Upper lobe of right lung (tissue), 1 donor: ENCODE measurements around the gene PPP2R5D. TPM values are rescaled to one million over a fixed set of nuclear protein-coding genes. Genes with fewer than 3 reads are reported as not detected.
A peak's percentile ranks its signal among the peaks of the same experiment; 100 is the strongest.

ENCODE experiments used
- ATAC-seq: fragments of 200-7000 bp; cut with Tn5 transposase; one replicate; pipeline ENCODE4 v1.9.1; 2020; ENCODE audit warnings: mild to moderate bottlenecking, moderate library complexity
- DNase-seq: peaks from one replicate; pipeline ENCODE4 v3.0.0-alpha.2; 2020
- H3K27ac ChIP-seq: fragments of 200-600 bp; one replicate; pipeline ENCODE4 v1.8.0; 2022
- H3K27me3 ChIP-seq: fragments of 200-600 bp; one replicate; pipeline ENCODE4 v1.8.0; 2022; ENCODE audit warnings: mild to moderate bottlenecking
- H3K36me3 ChIP-seq: fragments of 200-600 bp; one replicate; pipeline ENCODE4 v1.8.0; 2022
- H3K4me1 ChIP-seq: fragments of 200-600 bp; one replicate; pipeline ENCODE4 v1.8.0; 2022
- H3K4me3 ChIP-seq: fragments of 200-600 bp; one replicate; pipeline ENCODE4 v1.8.0; 2022; ENCODE audit warnings: mild to moderate bottlenecking
- H3K9me3 ChIP-seq: fragments of 200-600 bp; one replicate; pipeline ENCODE4 v1.8.0; 2022
- intact Hi-C: fragments of 100-400 bp; cut with DNase I; formaldehyde crosslinking; loops from one replicate; pipeline ENCODE4 v1.11.0; 2022
- total RNA-seq: library from RNA; stranded (reverse); fragmentation: NEBNext Ultra II Directional; extraction: Animal tissue kit (Norgen Biotek cat#: 25700); gene quantifications from one replicate; pipeline ENCODE4 v1.2.1, GENCODE V29; 2021
- TF ChIP-seq, protein P1 (sequence below): fragments of 200-600 bp; IDR thresholded peaks from one replicate; pipeline ENCODE4 v1.8.0; 2022; ENCODE audit warnings: antibody characterized with exemption
- donor health status: DM: no; HTN: yes; CAD: no; lungs with severe emphysema.

The PPP2R5D gene
- total RNA-seq, 1 donor from 2014 or later: 24.1 TPM

DNA sequence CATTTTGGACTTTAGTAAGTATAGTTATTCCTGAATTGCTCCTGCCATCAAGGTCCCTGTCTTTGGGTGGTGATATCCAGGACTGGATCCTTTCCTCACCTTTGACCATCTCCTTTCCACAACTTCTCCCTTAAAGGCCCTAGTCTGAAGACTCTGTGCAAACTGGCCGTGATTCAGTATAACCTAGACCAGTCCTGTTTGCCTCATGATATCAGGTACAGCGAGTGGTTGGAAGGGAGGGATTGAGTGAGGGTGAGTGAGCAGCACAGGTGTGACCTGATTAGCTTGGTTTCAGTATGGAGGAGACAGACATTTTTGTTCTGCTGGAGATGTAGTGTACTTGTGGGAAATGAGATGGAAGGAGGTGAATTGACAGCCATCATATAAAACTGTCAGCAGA lies 34.8 kb downstream of the PPP2R5D start:
- H3K4me1 ChIP-seq: peaks cover 46% of the 10 kb centered on the region
- intact Hi-C loops: no loop called here
- no peak overlapping the region for H3K27ac ChIP-seq

GRCh38 chr6:43020052-43020705 lies 35.8 kb downstream of the PPP2R5D start:
- intact Hi-C loops: no loop called here
- TF ChIP-seq, protein P1, sequence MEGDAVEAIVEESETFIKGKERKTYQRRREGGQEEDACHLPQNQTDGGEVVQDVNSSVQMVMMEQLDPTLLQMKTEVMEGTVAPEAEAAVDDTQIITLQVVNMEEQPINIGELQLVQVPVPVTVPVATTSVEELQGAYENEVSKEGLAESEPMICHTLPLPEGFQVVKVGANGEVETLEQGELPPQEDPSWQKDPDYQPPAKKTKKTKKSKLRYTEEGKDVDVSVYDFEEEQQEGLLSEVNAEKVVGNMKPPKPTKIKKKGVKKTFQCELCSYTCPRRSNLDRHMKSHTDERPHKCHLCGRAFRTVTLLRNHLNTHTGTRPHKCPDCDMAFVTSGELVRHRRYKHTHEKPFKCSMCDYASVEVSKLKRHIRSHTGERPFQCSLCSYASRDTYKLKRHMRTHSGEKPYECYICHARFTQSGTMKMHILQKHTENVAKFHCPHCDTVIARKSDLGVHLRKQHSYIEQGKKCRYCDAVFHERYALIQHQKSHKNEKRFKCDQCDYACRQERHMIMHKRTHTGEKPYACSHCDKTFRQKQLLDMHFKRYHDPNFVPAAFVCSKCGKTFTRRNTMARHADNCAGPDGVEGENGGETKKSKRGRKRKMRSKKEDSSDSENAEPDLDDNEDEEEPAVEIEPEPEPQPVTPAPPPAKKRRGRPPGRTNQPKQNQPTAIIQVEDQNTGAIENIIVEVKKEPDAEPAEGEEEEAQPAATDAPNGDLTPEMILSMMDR: no peak
- Histone ChIP-seq H3K4me3 (no peak overlapping the region), H3K9me3 (no peaks in the 10 kb centered on the region), H3K27me3 (no peaks in the 10 kb centered on the region), H3K36me3 (peaks cover 43% of the 10 kb centered on the region), H3K4me1 (peaks cover 40% of the 10 kb centered on the region), H3K27ac (no peak overlapping the region)
- DNase-seq (no peak), ATAC-seq (no peak)

More for the DNA sequence above, 34.8 kb downstream of the PPP2R5D start:
- no peaks in the 10 kb centered on the region for H3K9me3 ChIP-seq
- H3K4me3 ChIP-seq: no peak overlapping the region
- ATAC-seq (no peak), DNase-seq (no peak)
- H3K27me3 ChIP-seq: no peaks in the 10 kb centered on the region
- H3K36me3 ChIP-seq: peaks cover 32% of the 10 kb centered on the region
- TF ChIP-seq, protein P1: no peak

- ATAC-seq: no peak
- H3K27me3 ChIP-seq: no peaks in the 10 kb centered on the region
- peaks cover 34% of the 10 kb centered on the region for H3K4me1 ChIP-seq
- TF ChIP-seq, protein P1: no peak
- intact Hi-C loops: no loop called here
- peaks cover 49% of the 10 kb centered on the region for H3K36me3 ChIP-seq
- no peak for DNase-seq
- peak overlapping the region; percentile 87 for H3K27ac ChIP-seq
- peak overlapping the region; percentile 92 for H3K4me3 ChIP-seq
- no peaks in the 10 kb centered on the region for H3K9me3 ChIP-seq
These were observed 36.5 kb downstream of the PPP2R5D start for GRCh38 chr6:43020847-43021246.

DNA sequence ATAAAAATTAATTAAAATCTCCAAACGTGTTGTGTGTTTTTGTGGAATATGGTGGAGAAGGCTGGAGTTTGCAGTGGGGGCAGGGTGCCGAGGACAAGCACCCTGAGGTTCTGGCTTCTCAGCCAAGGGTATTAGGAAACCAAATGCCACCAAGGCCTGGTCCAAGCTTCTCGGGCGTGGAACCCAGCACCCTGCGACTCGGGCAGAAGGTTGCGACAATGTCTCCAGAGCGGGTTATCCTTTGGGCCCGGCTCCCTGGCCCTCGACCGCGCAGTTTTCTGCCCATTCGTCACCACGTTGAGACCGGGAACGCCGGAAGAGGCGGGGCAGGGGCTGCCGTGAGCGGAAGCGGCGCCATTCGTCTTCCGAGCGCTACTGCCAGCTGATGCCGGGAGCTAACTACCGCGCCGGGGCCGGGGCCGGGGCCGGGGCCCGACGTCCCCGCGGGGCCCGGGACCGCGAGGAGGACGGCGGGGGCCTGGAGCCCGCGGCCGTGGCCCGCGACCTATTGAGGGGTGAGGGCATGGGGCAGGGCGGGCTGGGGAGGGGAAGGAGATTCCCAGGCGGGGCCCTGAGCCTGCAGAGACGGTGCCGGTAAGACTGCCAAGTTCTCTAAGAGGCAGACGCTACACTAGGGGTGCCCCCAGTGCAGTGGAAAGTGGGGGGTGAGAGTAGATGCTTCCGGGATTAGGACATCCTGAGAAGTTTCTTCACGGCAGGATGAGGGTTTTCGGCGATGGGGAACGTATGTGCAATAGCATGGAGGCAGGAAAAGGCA lies 37.1 kb downstream of the PPP2R5D start, which contains the start of gene RRP36:
Gene RRP36, plus strand, starts transcription at position 354 of the 778 bp plus-strand sequence. Its CDS starts 32 bp downstream, at position 386.
- ATAC-seq: peak; percentile 95
- intact Hi-C loops: no loop called here
- H3K4me1 ChIP-seq: peaks cover 28% of the 10 kb centered on the region
- peaks cover 55% of the 10 kb centered on the region for H3K36me3 ChIP-seq
- H3K27ac ChIP-seq: peak within 1 kb of the TSS; percentile 87
- peak; percentile 92 for DNase-seq
- H3K4me3 ChIP-seq: peak within 1 kb of the TSS; percentile 92
- H3K27me3 ChIP-seq: no peaks in the 10 kb centered on the region
- H3K9me3 ChIP-seq: no peaks in the 10 kb centered on the region
- TF ChIP-seq, protein P1: no peak

DNA sequence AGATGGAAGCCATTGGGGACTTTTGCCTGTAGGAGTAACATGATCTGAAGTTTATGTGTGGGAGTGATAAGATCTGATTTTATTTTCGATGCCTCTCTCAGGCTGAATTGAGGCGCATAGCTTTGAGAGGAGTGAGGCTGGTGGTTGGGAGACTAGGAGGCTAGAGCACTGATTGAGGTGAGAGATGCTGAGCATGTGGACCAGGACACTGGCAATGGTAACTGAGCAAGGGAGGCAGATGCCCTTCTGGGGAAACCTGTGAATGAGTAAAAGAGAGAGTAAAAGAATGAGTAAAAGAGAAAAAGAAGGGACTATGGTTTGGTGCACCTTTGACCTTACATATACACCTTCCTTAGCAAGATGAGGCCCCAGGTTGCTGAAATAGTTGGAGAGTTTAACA lies 40.1 kb downstream of the PPP2R5D start:
- TF ChIP-seq, protein P1: no peak
- Histone ChIP-seq H3K4me1 (peaks cover 21% of the 10 kb centered on the region), H3K4me3 (no peak overlapping the region), H3K36me3 (peaks cover 58% of the 10 kb centered on the region), H3K9me3 (no peaks in the 10 kb centered on the region), H3K27ac (no peak overlapping the region), H3K27me3 (no peaks in the 10 kb centered on the region)
- intact Hi-C loops: no loop called here
- DNase-seq (no peak), ATAC-seq (no peak)
